Limb (tissue), 2 donors: ENCODE data around the gene ARL13B.
"Not testable (repeated sequence)": the region's sequence is repeated elsewhere in the genome, so short reads cannot be mapped to it uniquely, and the experiment has no call there.

Experiments
- DNase-seq, 2 donors: peaks; one replicate each; pipeline ENCODE4 v3.0.0-alpha.2; 2016; ENCODE audit errors: extremely low spot score in 2 of 2

ARL13B gene

GRCh38 chr3:93994056-93994455, 14.1 kb downstream of the ARL13B start:
- no peak for DNase-seq

GRCh38 chr3:94001191-94001590, 21.2 kb downstream of the ARL13B start:
- no peak for DNase-seq

GRCh38 chr3:94001827-94002495, 22.0 kb downstream of the ARL13B start:
- no peak for DNase-seq

- peak in 1 of 2 donors; percentile 68 for DNase-seq
These were observed 24.5 kb downstream of the ARL13B start for GRCh38 chr3:94004301-94004910.

DNA sequence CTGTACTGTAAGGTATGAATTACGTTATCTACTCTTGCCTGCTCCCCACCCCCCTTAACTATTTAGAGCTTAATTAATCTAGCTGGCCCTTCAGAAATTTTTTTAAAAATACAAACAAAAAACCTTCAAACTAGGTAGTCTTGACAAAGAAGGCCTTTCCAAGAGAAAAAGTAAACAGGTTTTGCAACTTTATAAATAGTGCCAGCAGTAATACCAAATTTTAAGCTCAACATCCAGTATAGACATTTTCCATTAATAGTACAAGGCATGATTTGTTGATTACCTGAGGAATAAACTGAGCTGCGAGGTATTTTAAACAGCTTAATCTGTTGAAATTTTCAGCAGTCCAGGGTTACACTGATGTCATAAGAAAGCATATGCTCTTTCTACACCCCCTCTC, 28.3 kb downstream of the ARL13B start:
- no peak for DNase-seq

- DNase-seq = no peak
These were observed 29.7 kb downstream of the ARL13B start for GRCh38 chr3:94009608-94010007.

- DNase-seq = no peak
These were observed 31.3 kb downstream of the ARL13B start for GRCh38 chr3:94011233-94011711.

DNA sequence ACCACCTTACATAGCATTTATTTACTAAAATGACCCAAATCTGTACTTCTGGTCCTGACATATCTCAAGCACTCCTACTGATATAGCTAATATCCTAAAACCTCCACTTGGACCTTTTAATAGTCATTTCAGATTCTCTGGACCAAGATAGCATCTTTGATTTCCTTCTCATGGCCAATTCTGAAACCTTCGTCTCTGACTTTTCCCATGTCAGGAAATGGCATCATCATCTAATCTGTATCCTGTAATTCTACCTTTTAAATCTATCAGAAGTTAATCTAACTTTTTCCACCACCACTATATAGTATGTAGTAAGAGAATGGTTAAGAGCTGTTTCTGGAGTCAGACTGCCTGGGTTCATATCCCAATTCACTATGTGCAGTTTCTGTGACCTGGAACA, 32.2 kb downstream of the ARL13B start:
- DNase-seq = no peak

DNA sequence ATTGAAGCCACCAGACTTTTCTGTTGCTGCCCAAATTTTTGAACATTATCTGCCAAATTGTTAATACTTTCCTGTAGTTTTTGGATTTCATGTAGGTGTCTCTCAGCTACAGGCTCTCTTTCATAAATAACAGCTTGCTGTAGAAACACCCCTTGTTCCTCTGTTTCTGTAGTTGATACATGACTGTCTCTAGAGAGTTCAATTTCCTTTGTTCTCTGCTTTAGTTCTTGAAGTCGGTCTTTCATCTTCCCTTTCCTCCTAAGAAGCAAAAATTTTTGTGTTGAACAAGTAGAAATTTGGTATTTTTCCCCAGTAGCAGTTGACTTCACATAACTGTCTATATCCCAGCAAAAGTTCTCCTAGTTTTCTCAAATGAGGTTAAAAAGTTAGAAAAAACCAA, 35.1 kb downstream of the ARL13B start:
- DNase-seq = no peak

DNA sequence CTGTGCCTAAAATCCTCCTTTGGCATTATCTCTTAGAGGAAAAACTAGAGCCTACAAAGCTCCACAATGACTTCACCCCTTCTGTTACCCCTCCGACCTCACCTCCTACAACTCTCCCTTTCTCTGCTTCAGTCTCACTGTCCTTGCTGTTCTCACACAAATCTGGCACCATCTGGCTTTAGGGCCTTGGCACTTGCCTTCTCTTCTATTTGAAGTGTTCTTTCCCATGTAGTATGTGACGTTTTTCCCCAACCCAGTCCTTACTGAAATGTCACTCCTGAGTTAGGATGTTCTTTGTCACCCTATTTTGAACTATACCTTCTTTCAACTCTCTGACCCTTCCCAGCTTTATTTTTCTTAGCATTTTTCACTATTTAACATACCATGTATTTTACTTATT, 39.7 kb downstream of the ARL13B start:
- DNase-seq = no peak

DNA sequence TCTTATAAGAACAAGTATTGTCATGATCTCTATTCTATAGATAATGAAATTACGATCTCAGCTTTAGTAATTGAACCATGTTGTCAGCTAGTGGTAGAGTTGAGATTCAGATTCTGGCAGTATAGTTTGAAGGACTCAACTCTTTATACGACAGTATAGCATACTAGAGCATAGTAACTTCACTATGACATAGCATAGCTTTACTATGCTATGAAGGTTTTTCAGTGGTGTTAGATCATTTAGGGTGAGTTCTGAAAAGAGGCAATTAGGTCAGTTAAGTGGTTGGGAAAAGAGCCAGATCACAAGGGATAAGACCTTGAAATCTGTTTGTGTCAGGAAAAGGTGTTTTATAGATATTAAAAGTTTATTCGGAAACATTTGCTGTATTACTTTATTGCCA, 40.3 kb downstream of the ARL13B start:
- DNase-seq = no peak

DNA sequence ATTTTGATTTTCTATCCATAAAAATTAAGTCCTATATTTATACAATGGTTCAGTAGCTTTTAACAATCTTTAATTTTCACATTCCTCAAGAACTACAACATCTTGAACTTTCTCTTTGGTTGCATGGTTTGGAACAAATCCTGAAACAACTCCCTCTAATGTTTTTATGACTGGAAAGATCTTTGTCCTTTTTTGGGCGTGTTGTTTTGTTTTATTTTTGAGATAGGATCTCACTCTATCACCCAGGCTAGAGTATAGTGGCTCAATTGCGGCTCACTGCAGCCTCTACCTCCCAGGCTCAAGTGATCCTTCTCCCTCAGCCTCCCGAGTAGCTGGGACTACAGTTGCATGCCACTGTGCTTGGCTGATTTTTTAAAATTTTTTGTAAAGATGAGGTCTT, 44.4 kb downstream of the ARL13B start:
- DNase-seq = no peak

DNA sequence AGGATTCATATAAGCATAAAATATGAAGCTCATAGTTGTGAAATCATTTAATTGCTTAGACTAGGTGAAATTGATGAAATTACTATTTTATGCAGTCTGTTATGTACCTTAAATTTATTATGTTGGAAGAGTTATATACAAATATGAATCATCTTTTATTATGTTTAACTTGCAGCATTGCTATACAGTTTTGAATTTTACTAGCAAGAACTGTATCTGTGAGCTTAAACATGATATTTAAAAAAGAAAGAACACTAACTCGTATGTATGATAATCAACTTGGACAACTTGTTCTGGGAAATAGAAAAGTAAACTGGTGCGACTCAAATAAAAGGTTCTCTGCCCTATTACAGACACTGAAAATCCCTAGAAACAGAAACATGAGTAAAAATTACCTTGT, 46.7 kb downstream of the ARL13B start:
- DNase-seq = no peak

DNA sequence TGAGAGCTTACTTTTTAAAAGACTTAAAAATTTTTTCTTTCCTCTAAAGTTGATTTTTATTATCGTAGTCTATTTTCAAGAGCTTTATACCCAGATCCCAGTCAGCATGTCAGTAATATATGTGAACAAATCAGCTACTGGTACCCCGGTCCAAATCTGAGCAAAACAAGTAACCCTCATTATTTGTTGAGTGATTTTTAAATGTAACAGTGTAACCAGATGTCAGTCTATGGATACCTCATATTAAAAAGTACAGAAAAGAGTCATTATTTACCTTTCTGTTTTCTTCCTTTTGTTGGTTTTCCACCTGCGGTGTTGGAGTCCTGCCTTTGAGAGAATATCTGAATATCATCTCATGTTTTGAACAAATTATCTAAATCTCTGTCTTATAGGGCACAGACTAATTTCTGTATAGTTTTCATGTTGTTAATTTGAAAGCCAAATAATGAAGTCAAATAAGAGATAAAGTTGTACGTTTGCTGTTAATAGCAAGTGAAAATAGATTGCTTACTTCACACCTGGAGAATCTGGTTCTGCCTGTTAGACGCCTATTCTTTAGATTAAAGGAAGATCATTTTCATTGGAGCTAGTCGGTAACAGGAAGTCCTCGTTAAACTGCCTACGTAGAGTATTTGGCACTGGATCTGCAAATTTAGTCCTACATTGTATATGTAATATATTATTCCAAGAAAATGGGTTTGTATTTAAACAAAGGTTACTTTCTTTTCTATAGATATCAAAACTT, 48.3 kb downstream of the ARL13B start, which contains the start of gene STX19:
Gene STX19 (minus strand): TSS at position 505 of the 745 bp plus-strand sequence. CDS start 13,328 bp downstream, outside the sequence.
- no peak for DNase-seq

DNA sequence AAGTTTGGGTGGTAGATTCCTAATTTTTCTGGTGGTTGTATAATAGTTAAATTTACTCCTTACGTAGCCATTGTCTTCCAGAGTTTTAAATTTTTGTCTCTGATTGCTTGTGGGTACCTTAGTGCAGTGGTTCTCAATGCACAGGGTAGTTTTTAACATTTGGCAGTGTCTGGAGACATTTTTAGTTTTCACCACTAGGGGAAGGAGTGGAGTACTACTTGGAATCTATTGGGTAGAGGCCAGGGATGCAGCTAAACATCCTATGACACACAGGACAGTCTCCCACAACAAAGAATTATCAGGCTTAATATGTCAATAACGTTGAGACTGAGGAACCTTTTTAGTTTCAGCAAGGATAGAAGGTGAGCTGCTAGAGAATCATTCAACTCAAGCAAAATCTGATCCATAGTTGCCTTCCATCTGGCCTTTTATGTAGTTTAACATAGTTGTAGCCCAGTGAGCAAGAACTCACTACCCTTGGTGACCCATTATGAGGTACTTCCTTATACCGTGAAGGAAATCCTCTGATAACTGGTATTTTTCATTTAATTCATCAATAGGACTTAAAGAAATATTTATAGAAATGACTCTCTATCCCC, 57.1 kb downstream of the ARL13B start:
- no peak for DNase-seq

- DNase-seq = no peak
These were observed 63.3 kb downstream of the ARL13B start for GRCh38 chr3:94043285-94043684.

GRCh38 chr3:94044100-94044936, 64.4 kb downstream of the ARL13B start:
- DNase-seq = not testable (repeated sequence)

GRCh38 chr3:94046533-94046932, 66.6 kb downstream of the ARL13B start:
- DNase-seq = no peak

GRCh38 chr3:94049267-94049666, 69.3 kb downstream of the ARL13B start:
- no peak for DNase-seq

DNA sequence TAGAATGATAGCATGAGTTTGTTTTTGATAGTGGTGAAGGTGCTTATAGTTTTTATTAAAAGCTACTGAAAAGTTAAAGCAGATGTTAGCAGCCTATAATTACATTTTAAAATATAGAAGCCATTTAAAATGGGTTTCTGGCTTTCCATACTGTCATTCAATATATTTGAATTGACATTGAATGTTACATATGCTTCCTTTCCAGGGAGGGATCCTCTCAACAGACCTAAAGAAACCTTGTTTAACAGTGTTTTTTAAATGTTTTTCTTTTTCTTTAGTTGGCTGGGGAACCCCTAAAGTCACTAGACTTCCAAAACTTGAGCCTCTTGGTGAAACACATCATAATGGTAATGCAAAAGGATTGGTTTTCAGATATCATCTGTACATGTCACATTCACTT, 70.6 kb downstream of the ARL13B start:
- no peak for DNase-seq

GRCh38 chr3:94061297-94061696, 81.3 kb downstream of the ARL13B start:
- no peak for DNase-seq
